ENCODE measurements around the gene LRRTM1. TPM values are rescaled to one million over a fixed set of nuclear protein-coding genes. Genes with fewer than 3 reads are reported as not detected.

LRRTM1 gene
- polyA plus RNA-seq, 1 donor from 2014 or later: 0.61 TPM

- TF ChIP-seq CTCF (IDR thresholded peaks at IDR 0.05; ENCODE audit: poor library complexity, severe bottlenecking): no peak
- Histone ChIP-seq H3F3A (ENCODE audit: insufficient read depth, low read length, poor library complexity, severe bottlenecking) (no peaks in the 10 kb centered on the region), H3K36me3 (ENCODE audit: insufficient read depth, low read length) (no peaks in the 10 kb centered on the region), H2AFZ (ENCODE audit: low read depth, low read length) (no peak overlapping the region), H4K20me1 (ENCODE audit: insufficient read depth) (no peaks in the 10 kb centered on the region), H3K27ac (ENCODE audit: low read length) (no peak overlapping the region), H3K4me3 (ENCODE audit: low read length) (no peak overlapping the region), H3K27me3 (ENCODE audit: insufficient read depth, low read depth, low read length) (no peaks in the 10 kb centered on the region), H3K9ac (ENCODE audit: low read length) (no peak overlapping the region), H3K9me2 (ENCODE audit: insufficient read depth, low read length) (no peaks in the 10 kb centered on the region), H3K79me2 (replicated peaks; ENCODE audit: insufficient read depth, low read length) (no peaks in the 10 kb centered on the region), H3K4me2 (ENCODE audit: low read length) (no peak overlapping the region), H3K9me3 (ENCODE audit: low read length) (no peaks in the 10 kb centered on the region)
These were observed 30.9 kb upstream of the LRRTM1 start for GRCh38 chr2:80335411-80335810.

GRCh38 chr2:80333886-80334285 is 29.3 kb upstream of the LRRTM1 start:
- H3K27ac ChIP-seq (ENCODE audit: low read length): no peak overlapping the region
- H3K27me3 ChIP-seq (ENCODE audit: insufficient read depth, low read depth, low read length): no peaks in the 10 kb centered on the region
- no peak overlapping the region for H3K9ac ChIP-seq (ENCODE audit: low read length)
- no peak overlapping the region for H2AFZ ChIP-seq (ENCODE audit: low read depth, low read length)
- H3K79me2 ChIP-seq (replicated peaks; ENCODE audit: insufficient read depth, low read length): no peaks in the 10 kb centered on the region
- H4K20me1 ChIP-seq (ENCODE audit: insufficient read depth): no peaks in the 10 kb centered on the region
- TF ChIP-seq EZH2 (IDR thresholded peaks at IDR 0.05; ENCODE audit: borderline replicate concordance, insufficient read depth, low read length, poor library complexity, severe bottlenecking) (no peak), TAF1 (IDR thresholded peaks at IDR 0.05; ENCODE audit: low read depth) (no peak), REST (IDR thresholded peaks at IDR 0.05; ENCODE audit: borderline replicate concordance) (no peak), CTCF (IDR thresholded peaks at IDR 0.05; ENCODE audit: poor library complexity, severe bottlenecking) (no peak), EP300 (conservative IDR thresholded peaks at IDR 0.05; ENCODE audit: poor library complexity, severe bottlenecking) (no peak), RAD21 (conservative IDR thresholded peaks at IDR 0.05) (no peak), POLR2AphosphoS5 (IDR thresholded peaks at IDR 0.05) (no peak), SMC3 (conservative IDR thresholded peaks at IDR 0.05; ENCODE audit: poor library complexity) (no peak), MXI1 (conservative IDR thresholded peaks at IDR 0.05; ENCODE audit: poor library complexity, severe bottlenecking) (no peak)
- no peaks in the 10 kb centered on the region for H3F3A ChIP-seq (ENCODE audit: insufficient read depth, low read length, poor library complexity, severe bottlenecking)
- no peak overlapping the region for H3K4me3 ChIP-seq (ENCODE audit: low read length)
- no peaks in the 10 kb centered on the region for H3K9me3 ChIP-seq (ENCODE audit: low read length)
- no peak overlapping the region for H3K4me2 ChIP-seq (ENCODE audit: low read length)
- H3K9me2 ChIP-seq (ENCODE audit: insufficient read depth, low read length): no peaks in the 10 kb centered on the region
- no peaks in the 10 kb centered on the region for H3K36me3 ChIP-seq (ENCODE audit: insufficient read depth, low read length)
